Measurements from ENCODE around the gene NKX1-1.

The NKX1-1 gene

DNA sequence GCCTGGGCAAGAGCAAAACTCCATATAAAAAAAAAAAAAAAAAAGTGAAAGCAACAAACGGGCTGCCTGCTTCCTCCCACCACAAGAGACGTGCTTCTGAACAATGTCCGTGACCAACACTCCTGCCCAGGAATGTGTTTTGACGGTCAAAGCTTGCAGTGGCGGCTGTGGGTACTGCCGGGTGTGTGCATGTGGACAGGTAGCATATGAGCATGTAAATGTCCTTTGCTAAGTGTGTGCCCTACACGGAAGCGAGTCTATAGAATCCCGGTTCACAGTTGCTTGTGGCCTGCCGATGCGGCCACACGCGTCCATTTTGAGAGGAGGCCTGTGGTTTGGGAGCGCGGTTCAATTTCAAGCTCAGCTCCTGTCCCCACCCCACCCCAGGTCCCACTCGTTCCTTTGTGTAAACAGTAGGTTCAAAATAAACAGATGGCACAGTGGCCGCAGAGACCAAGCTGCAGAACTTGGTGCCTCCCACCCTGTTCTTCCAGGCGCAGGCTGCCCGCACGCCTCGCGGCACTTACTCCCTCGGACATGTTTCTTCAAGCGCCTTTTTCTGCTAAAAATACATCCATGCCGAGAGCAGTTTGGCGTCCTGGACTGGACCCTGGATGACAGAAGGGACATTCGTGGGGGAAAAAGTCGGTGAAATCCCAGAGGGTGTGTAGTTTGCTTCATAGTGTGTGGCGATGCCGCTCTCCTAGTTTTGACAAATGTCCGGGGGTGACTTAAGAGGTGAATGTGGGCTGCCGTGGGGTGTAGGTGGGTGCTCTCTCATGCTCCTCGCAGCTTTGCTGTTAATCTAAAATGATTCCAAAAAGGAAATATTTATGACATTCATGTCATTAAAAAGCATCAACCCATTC, 11.5 kb upstream of the NKX1-1 start:
- TF ChIP-seq, protein P1, sequence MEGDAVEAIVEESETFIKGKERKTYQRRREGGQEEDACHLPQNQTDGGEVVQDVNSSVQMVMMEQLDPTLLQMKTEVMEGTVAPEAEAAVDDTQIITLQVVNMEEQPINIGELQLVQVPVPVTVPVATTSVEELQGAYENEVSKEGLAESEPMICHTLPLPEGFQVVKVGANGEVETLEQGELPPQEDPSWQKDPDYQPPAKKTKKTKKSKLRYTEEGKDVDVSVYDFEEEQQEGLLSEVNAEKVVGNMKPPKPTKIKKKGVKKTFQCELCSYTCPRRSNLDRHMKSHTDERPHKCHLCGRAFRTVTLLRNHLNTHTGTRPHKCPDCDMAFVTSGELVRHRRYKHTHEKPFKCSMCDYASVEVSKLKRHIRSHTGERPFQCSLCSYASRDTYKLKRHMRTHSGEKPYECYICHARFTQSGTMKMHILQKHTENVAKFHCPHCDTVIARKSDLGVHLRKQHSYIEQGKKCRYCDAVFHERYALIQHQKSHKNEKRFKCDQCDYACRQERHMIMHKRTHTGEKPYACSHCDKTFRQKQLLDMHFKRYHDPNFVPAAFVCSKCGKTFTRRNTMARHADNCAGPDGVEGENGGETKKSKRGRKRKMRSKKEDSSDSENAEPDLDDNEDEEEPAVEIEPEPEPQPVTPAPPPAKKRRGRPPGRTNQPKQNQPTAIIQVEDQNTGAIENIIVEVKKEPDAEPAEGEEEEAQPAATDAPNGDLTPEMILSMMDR (IDR thresholded peaks at IDR 0.05) = no peak
- Mint-ChIP-seq H3K4me1 (no peaks in the 10 kb centered on the region), H3K27me3 (ENCODE audit: low read depth, poor library complexity) (peaks cover 93% of the 10 kb centered on the region), H3K9me3 (peaks cover 16% of the 10 kb centered on the region), H3K36me3 (ENCODE audit: low read depth) (no peaks in the 10 kb centered on the region), H3K4me3 (no peak overlapping the region), H3K27ac (no peak overlapping the region)
- DNase-seq = no peak

DNA sequence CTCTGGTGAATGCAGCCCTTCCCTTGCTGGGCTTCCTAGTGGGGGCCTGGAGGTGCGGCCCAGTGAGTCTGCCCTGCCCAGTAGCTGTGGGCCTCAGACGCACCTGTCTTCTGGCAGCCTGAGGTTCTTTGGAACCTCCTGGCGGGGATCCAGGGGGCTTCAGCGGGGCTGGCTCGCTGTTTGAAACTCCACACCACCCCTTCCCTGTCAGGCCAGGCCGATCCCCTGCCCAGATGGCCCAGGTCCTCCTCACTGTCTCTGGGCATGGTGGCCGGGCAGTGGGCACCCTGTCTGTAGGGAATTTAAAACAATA, 10.7 kb upstream of the NKX1-1 start:
- H3K9me3 Mint-ChIP-seq = peaks cover 16% of the 10 kb centered on the region
- H3K27ac Mint-ChIP-seq = no peak overlapping the region
- no peaks in the 10 kb centered on the region for H3K36me3 Mint-ChIP-seq (ENCODE audit: low read depth)
- no peak overlapping the region for H3K4me3 Mint-ChIP-seq
- H3K4me1 Mint-ChIP-seq = no peaks in the 10 kb centered on the region
- TF ChIP-seq, protein P1 (IDR thresholded peaks at IDR 0.05) = no peak
- H3K27me3 Mint-ChIP-seq (ENCODE audit: low read depth, poor library complexity) = peaks cover 93% of the 10 kb centered on the region
- no peak for DNase-seq

DNA sequence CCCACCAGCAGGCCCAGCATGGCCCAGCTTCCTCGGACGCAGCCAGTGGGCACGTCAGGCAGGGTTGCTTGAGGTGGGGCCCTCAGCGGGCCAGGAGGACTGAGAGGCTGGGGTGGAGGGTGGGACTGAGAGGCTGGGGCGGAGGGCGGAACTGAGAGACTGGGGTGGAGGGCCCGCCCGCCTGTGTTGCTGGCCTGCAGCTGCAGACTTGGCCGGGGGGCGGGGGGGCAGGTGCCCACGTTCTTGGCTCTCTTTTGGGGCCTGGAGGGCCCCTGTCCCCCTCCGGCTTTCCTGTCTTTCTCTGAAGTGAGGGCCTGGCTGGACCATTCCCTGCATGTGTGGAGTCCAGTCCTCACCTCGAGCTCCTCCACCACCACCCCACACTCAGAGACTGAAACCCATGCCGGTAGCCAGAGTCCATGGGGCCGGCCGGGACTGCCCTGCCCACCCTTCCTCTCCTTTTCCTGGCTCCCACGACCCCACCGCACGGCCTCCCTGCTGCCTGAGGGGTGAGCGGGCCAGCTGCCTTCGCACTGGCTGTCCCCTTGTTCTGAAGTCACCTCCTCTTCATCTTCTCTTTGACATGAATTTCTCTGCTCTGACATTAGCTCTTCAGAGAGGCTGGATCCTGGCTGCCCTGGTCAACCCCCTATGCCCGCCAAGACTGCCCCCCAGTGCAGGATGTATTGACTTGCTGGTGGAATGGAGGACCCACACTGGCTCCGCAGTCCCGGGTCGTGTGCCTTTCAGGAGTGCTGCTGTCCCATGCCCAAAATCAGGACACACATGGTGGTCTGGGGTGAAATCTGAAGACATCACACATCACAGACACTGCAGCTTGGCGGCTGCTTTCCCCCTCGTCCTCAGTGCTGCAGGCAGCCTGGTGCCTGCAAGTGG, 10.1 kb upstream of the NKX1-1 start:
- Mint-ChIP-seq H3K36me3 (ENCODE audit: low read depth) (no peaks in the 10 kb centered on the region), H3K27me3 (ENCODE audit: low read depth, poor library complexity) (peaks cover 93% of the 10 kb centered on the region), H3K9me3 (peaks cover 16% of the 10 kb centered on the region), H3K4me3 (no peak overlapping the region), H3K27ac (no peak overlapping the region), H3K4me1 (no peaks in the 10 kb centered on the region)
- DNase-seq = no peak
- TF ChIP-seq, protein P1 (IDR thresholded peaks at IDR 0.05) = no peak

DNA sequence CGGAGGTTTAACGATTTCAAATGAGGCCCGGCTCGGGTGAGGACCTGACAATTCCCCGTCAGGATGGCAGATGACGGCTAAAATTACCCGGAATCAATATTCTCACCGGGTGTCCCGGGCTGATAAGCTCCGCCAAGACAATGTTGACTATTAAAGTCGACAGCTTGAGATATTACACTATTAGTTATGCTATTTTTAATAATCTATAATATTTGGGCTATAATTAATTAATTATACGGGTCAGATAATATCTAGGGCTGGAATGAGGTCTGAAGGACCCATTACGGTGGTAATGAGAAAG, 9.4 kb upstream of the NKX1-1 start:
- peaks cover 16% of the 10 kb centered on the region for H3K9me3 Mint-ChIP-seq
- DNase-seq = no peak
- TF ChIP-seq, protein P1 (IDR thresholded peaks at IDR 0.05) = no peak
- no peaks in the 10 kb centered on the region for H3K4me1 Mint-ChIP-seq
- H3K27me3 Mint-ChIP-seq (ENCODE audit: low read depth, poor library complexity) = peaks cover 93% of the 10 kb centered on the region
- H3K36me3 Mint-ChIP-seq (ENCODE audit: low read depth) = no peaks in the 10 kb centered on the region
- no peak overlapping the region for H3K4me3 Mint-ChIP-seq
- H3K27ac Mint-ChIP-seq = no peak overlapping the region

DNA sequence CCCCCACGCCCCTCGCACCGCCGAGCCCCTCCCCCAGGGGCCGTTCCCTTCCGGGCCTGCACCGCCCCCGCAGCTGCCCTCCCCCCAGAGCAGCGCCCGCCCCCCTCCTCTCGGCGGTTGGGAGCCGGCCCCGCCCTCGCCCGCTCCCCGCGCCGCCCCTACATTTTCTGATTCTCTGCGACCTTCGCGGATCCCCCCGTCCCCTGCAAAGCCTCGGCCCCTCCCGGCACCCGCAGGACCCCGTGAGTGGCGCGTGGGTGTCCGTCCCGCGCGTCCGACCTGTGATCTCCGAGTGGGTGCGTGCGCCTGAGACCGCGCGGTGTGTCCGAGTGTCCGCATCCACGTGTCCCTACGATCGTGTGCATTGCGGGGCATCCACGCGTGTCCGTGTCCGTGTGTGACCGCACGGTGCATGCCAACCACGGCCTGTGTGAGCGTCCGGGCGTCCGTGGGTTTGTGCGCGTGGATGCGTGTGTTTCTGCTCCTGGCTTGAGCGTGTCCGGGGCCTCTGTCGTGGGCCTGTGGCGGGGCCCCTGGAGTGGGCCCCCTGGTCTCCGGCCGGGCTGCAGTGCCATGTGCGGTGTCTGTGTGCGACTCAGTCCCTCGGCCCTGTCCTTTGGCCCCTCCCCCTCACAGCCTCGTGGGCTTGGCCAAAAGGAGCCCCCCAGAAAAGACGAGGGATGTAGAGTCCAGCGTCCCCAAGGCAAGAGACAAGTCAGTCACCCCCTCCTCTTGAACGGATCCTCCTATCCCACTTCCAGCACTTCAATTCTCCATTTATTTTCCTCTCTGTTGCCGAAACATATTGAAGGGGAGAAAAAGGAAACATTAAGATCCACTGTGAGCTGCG, 8.8 kb upstream of the NKX1-1 start:
- no peak for DNase-seq
- peaks cover 16% of the 10 kb centered on the region for H3K9me3 Mint-ChIP-seq
- peaks cover 93% of the 10 kb centered on the region for H3K27me3 Mint-ChIP-seq (ENCODE audit: low read depth, poor library complexity)
- H3K36me3 Mint-ChIP-seq (ENCODE audit: low read depth) = no peaks in the 10 kb centered on the region
- no peaks in the 10 kb centered on the region for H3K4me1 Mint-ChIP-seq
- TF ChIP-seq, protein P1 (IDR thresholded peaks at IDR 0.05) = no peak
- no peak overlapping the region for H3K4me3 Mint-ChIP-seq
- no peak overlapping the region for H3K27ac Mint-ChIP-seq
